T-helper 22 cell (primary cell): Measurements from ENCODE around the gene ACOX1.

Experiments
- DNase-seq: peaks from one replicate; pipeline ENCODE4 v3.0.0-alpha.2; 2020; ENCODE audit warnings: low read depth

ACOX1 gene

GRCh38 chr17:75933808-75934207, 45.2 kb downstream of the ACOX1 start:
- no peak for DNase-seq

- no peak for DNase-seq
These were observed 46.1 kb downstream of the ACOX1 start for GRCh38 chr17:75932852-75933251.

- no peak for DNase-seq
These were observed 47.9 kb downstream of the ACOX1 start for GRCh38 chr17:75931062-75931461.

- DNase-seq, result no peak
These were observed 51.6 kb downstream of the ACOX1 start for GRCh38 chr17:75927286-75927922.

GRCh38 chr17:75926456-75926855, 52.5 kb downstream of the ACOX1 start:
- no peak for DNase-seq

GRCh38 chr17:75925912-75926311, 53.1 kb downstream of the ACOX1 start:
- no peak for DNase-seq

GRCh38 chr17:75925103-75925502, 53.9 kb downstream of the ACOX1 start:
- DNase-seq, result no peak

GRCh38 chr17:75922963-75923874, 55.7 kb downstream of the ACOX1 start:
- no peak for DNase-seq

GRCh38 chr17:75922173-75922961, 56.6 kb downstream of the ACOX1 start:
- no peak for DNase-seq

- DNase-seq, result no peak
These were observed 57.4 kb downstream of the ACOX1 start for GRCh38 chr17:75921596-75921995.

- no peak for DNase-seq
These were observed 58.9 kb downstream of the ACOX1 start for GRCh38 chr17:75920045-75920560.

GRCh38 chr17:75919611-75920010, 59.4 kb downstream of the ACOX1 start:
- DNase-seq, result no peak

GRCh38 chr17:75917917-75918445, 61.0 kb downstream of the ACOX1 start:
- no peak for DNase-seq

- no peak for DNase-seq
These were observed 61.6 kb downstream of the ACOX1 start for GRCh38 chr17:75917141-75917916.

- DNase-seq, result no peak
These were observed 63.7 kb downstream of the ACOX1 start for GRCh38 chr17:75915268-75915667.

GRCh38 chr17:75914643-75915267, 64.2 kb downstream of the ACOX1 start:
- DNase-seq, result no peak

- no peak for DNase-seq
These were observed 65.3 kb downstream of the ACOX1 start for GRCh38 chr17:75913537-75914210.

- no peak for DNase-seq
These were observed 68.3 kb downstream of the ACOX1 start for GRCh38 chr17:75910699-75911098.

GRCh38 chr17:75909812-75910274, 69.1 kb downstream of the ACOX1 start:
- no peak for DNase-seq
